Left lung (tissue), 10 donors: ENCODE data around the gene IRGQ. TPM values are rescaled to one million over a fixed set of nuclear protein-coding genes. Genes with fewer than 3 reads are reported as not detected.

Experiments
- ATAC-seq: fragments of 200-7000 bp; cut with Tn5 transposase; one replicate; pipeline ENCODE4 v1.9.1; 2020; ENCODE audit warnings: moderate library complexity
- DNase-seq, 4 donors: peaks; one replicate each; pipeline ENCODE4 v3.0.0-alpha.2; 2013 to 2020
- H3K27ac ChIP-seq, 2 donors: fragments of 200-600 bp; sonication (generic) in 1 of 2; one replicate each; pipeline versions ENCODE4 v1.5.0 to v1.8.0; 2020 to 2021
- H3K27me3 ChIP-seq, 2 donors: fragments of 200-600 bp; sonication (generic) in 1 of 2; one replicate each; pipeline versions ENCODE4 v1.5.0 to v1.8.0; 2020 to 2021
- H3K36me3 ChIP-seq, 2 donors: fragments of 200-600 bp; sonication (generic) in 1 of 2; one replicate each; pipeline versions ENCODE4 v1.5.0 to v1.8.0; 2020 to 2021
- H3K4me1 ChIP-seq, 2 donors: fragments of 200-600 bp; one replicate each; pipeline ENCODE4 v1.8.0; 2021
- H3K4me3 ChIP-seq, 2 donors: fragments of 200-600 bp; sonication (generic) in 1 of 2; one replicate each; pipeline versions ENCODE4 v1.5.0 to v1.8.0; 2020 to 2021; ENCODE audit warnings: mild to moderate bottlenecking in 1 of 2
- H3K9me3 ChIP-seq, 2 donors: fragments of 200-600 bp; sonication (generic) in 1 of 2; one replicate each; pipeline versions ENCODE4 v1.5.0 to v1.8.0; 2020 to 2021
- CTCF ChIP-seq, 2 donors: fragments of 200-600 bp; sonication (generic) in 1 of 2; IDR thresholded peaks; one replicate each; pipeline versions ENCODE4 v1.5.0 to v1.8.0; 2021; ENCODE audit warnings: antibody characterized with exemption in 2 of 2
- intact Hi-C, 2 donors: fragments of 100-400 bp; cut with DNase I; formaldehyde crosslinking; loops; one replicate each; pipeline versions ENCODE4 v1.11.2 to v1.14.2; 2022
- polyA plus RNA-seq, 6 donors: library from polyadenylated mRNA; unstranded; fragments of 120-200 nt; gene quantifications; one replicate each; pipeline ENCODE4 v1.2.1, GENCODE V29; 2013; ENCODE audit not compliant: insufficient read length in 6 of 6
- total RNA-seq, 2 donors: library from RNA; stranded (reverse); fragmentation: NEBNext Ultra II Directional; extraction: Animal tissue kit (Norgen Biotek cat#: 25700); gene quantifications; one replicate each; pipeline ENCODE4 v1.2.1, GENCODE V29; 2021
- donor health status: DM: no; HTN: yes; CAD: no.
- donor health status: DM: no; HTN: no; CAD: no.

Gene IRGQ
- total and polyA plus RNA-seq, 8 donors: 15.1 to 27.6 (median 17.7) TPM

GRCh38 chr19:43581467-43581866, 14.5 kb downstream of the IRGQ start:
- no peak for DNase-seq

DNA sequence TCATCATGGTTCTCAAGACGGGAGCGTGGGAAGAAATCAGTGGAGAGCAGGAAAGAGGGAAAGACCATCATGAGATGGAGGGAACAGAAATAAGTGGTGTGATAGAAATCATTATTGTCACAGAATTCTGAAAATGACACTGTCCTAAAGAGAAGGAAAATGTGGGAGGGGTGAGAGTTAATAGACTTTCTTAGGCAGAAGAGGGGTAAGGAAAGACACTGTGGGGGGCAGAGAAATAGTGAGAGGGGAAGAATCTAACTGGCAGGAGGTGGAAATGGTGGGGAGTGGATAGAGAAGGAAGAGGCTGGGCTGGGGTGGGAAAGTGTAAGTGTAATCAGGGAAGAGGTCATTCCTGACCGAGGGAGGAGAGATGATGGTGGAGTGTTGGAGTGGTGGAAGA, 17.1 kb downstream of the IRGQ start:
- Histone ChIP-seq H3K4me3 (no peak overlapping the region), H3K36me3 (no peaks in the 10 kb centered on the region), H3K27me3 (no peaks in the 10 kb centered on the region), H3K9me3 (no peaks in the 10 kb centered on the region), H3K4me1 (peaks cover 6 to 39% of the 10 kb centered on the region in 2 donors), H3K27ac (no peak overlapping the region)
- DNase-seq: no peak
- TF ChIP-seq CTCF (IDR thresholded peaks at IDR 0.05): no peak
- ATAC-seq: no peak
- intact Hi-C loops: no loop called here

More at GRCh38 chr19:43581467-43581866, 14.5 kb downstream of the IRGQ start:
- Histone ChIP-seq H3K36me3 (peaks cover 0 to 7% of the 10 kb centered on the region in 2 donors), H3K27me3 (no peaks in the 10 kb centered on the region), H3K4me3 (peak overlapping the region in 1 of 2 donors; percentile 45), H3K27ac (peak overlapping the region in 1 of 2 donors; percentile 50), H3K9me3 (no peaks in the 10 kb centered on the region), H3K4me1 (peaks cover 0 to 21% of the 10 kb centered on the region in 2 donors)
- no peak for ATAC-seq
- intact Hi-C loops: no loop called here
- no peak for TF ChIP-seq CTCF (IDR thresholded peaks at IDR 0.05)

DNA sequence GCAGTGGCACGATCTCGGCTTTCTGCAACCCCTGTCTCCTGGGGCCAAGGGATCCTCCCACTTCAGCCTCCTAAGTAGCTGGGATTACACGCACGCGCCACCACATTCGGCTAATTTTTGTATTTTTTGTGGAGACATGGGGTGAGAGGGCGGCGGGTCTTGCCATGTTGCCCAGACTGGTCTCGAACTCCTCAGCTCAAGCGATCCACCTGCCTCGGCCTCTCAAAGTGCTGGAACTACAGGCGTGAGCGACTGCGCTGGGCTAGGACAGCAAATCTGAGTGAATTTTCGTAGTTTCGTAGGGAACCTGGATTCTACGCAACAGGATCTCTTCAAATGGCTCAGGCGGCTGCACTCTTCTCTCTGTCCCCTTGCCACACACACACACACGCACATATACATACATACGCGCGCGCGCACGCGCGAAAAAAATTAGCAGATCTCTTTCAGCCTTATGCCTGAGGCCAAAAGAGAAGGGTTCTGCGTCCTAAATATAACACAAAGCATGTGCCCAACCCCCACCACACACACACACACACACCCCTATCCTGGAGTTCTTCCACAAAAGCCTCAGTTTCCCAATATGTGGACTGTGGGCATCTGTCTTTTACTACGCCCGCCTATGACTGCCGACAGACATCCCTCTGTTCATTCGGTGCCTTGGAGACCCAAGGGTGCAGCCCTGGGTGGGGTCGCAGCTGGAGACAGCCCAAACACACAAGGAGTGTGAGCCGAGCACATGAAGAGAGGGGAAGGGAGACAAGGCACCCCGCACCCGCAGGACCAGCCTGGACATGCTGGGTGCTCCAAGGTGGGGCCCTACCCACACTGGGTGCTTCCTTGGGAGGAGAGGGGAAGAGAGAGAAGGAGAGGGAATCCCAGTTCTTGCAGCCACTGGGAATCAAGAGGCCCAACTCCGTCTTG, 19.7 kb downstream of the IRGQ start:
- intact Hi-C loops: no loop called here

DNA sequence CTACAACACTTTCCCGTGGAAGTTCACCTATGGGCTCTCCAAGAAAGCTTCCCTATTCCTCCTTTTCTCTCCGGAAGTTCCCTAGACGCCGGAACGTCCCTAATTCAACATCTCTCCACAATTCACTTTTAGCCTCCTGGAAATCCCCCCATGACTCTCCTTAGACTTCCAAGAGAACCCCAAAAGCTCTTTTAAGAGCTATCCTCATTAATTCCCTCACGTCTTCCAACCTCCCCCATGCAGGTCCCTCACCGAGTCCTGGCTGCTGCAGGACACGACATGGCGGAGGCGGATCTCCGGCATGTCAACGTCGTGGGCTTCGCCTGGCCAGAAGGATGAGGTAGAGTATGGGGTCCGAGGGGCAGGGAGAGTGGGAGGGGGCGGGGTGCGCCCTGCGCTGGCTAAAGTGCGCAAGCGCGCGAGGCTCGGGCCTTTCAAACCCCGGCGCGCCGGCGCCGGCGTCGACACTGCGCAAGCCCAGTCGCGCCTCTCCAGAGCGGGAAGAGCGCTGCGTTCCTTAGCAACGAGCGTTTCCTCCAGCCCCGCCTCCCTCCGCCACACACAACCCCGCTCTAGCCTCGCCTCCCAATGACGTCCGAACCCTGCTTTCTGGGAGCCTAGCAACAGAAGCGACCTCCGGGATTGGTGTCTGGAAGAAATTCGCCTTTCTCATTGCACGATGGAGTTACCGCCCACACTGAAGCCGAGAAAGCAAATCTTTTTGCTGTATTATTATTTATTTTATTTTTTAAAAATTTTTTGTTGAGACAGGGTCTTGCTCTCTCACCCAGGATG, 20.6 kb downstream of the IRGQ start, which contains the start of the genes PINLYP and XRCC1:
PINLYP (plus strand) TSS at position 646 of the 795 bp plus-strand sequence. CDS start 1,391 bp downstream, outside the sequence.
XRCC1 (minus strand) TSS at position 372 of the 795 bp plus-strand sequence; CDS start at position 303, 69 bp downstream.
- DNase-seq: peak; percentile 97 to 100 (median 99)
- Histone ChIP-seq H3K4me1 (peaks cover 6 to 33% of the 10 kb centered on the region in 2 donors), H3K27me3 (no peaks in the 10 kb centered on the region), H3K27ac (peak within 1 kb of the TSS; percentile 65 to 82), H3K9me3 (no peaks in the 10 kb centered on the region), H3K4me3 (peak within 1 kb of the TSS; percentile 74 to 86), H3K36me3 (peaks cover 0 to 6% of the 10 kb centered on the region in 2 donors)
- intact Hi-C loops: no loop called here
- ATAC-seq: peak; percentile 98
- no peak for TF ChIP-seq CTCF (IDR thresholded peaks at IDR 0.05)

More for the DNA sequence above, 19.7 kb downstream of the IRGQ start:
- peaks cover 6 to 42% of the 10 kb centered on the region in 2 donors for H3K4me1 ChIP-seq
- DNase-seq (no peak), ATAC-seq (no peak)
- H3K27ac ChIP-seq: peak overlapping the region; percentile 47 to 82
- H3K36me3 ChIP-seq: peaks cover 0 to 3% of the 10 kb centered on the region in 2 donors
- H3K9me3 ChIP-seq: no peaks in the 10 kb centered on the region
- no peaks in the 10 kb centered on the region for H3K27me3 ChIP-seq
- H3K4me3 ChIP-seq: peak overlapping the region; percentile 74 to 86
- no peak for TF ChIP-seq CTCF (IDR thresholded peaks at IDR 0.05)
